HEK293T (cell line): ENCODE data around the gene LHX3.

Experiments used
- CTCF ChIA-PET: fragments of 350-600 bp; formaldehyde crosslinking; extraction: SDS; loops from one replicate; lab custom pipeline; 2021; ENCODE audit warnings: antibody characterized with exemption, inconsistent platforms; lab: Yijun Ruan, JAX
- POLR2A ChIA-PET: fragments of 350-600 bp; formaldehyde crosslinking; extraction: SDS; loops from one replicate; lab custom pipeline; 2020; ENCODE audit warnings: antibody characterized with exemption, inconsistent platforms; lab: Yijun Ruan, JAX
- DNase-seq: peaks from one replicate; pipeline ENCODE4 v3.0.0; 2012; ENCODE audit warnings: mixed read lengths; ENCODE audit errors: extremely low spot score
- ARNT ChIP-seq: fragments of 450-650 bp; IDR thresholded peaks from 2 replicates; pipeline ENCODE4 v1.6.1; 2017; ENCODE audit warnings: mild to moderate bottlenecking
- BHLHE40 ChIP-seq: fragments of 450-650 bp; IDR thresholded peaks from 2 replicates; pipeline ENCODE4 v1.6.1; 2016; ENCODE audit warnings: mild to moderate bottlenecking, moderate library complexity, borderline replicate concordance
- CTBP1 ChIP-seq: fragments of 450-650 bp; IDR thresholded peaks from 2 replicates; pipeline ENCODE4 v1.6.1; 2016; ENCODE audit warnings: borderline replicate concordance
- ELF4 ChIP-seq: fragments of 450-650 bp; IDR thresholded peaks from 2 replicates; pipeline ENCODE4 v1.6.1; 2017; ENCODE audit warnings: antibody characterized with exemption
- FOXA1 ChIP-seq: fragments of 450-650 bp; IDR thresholded peaks from 2 replicates; pipeline ENCODE4 v1.6.1; 2016; ENCODE audit warnings: mild to moderate bottlenecking
- FOXK2 ChIP-seq: fragments of 450-650 bp; IDR thresholded peaks from 2 replicates; pipeline ENCODE4 v1.6.1; 2016; ENCODE audit warnings: mild to moderate bottlenecking
- FOXM1 ChIP-seq: fragments of 450-650 bp; IDR thresholded peaks from 2 replicates; pipeline ENCODE4 v1.6.1; 2017; ENCODE audit warnings: mild to moderate bottlenecking, borderline replicate concordance
- HDGF ChIP-seq: fragments of 450-650 bp; IDR thresholded peaks from 2 replicates; pipeline ENCODE4 v1.6.1; 2017; ENCODE audit warnings: antibody characterized with exemption, borderline replicate concordance
- L3MBTL2 ChIP-seq: fragments of 450-650 bp; conservative IDR thresholded peaks from 2 replicates; pipeline ENCODE4 v1.6.1; 2016; ENCODE audit warnings: mild to moderate bottlenecking
- LEF1 ChIP-seq: fragments of 450-650 bp; IDR thresholded peaks from 2 replicates; pipeline ENCODE4 v1.6.1; 2017; ENCODE audit warnings: mild to moderate bottlenecking, borderline replicate concordance
- NFRKB ChIP-seq: fragments of 450-650 bp; IDR thresholded peaks from 2 replicates; pipeline ENCODE4 v1.6.1; 2016; ENCODE audit warnings: mild to moderate bottlenecking, moderate library complexity
- PKNOX1 ChIP-seq: fragments of 450-650 bp; IDR thresholded peaks from 2 replicates; pipeline ENCODE4 v1.6.1; 2016
- SP1 ChIP-seq: fragments of 450-650 bp; IDR thresholded peaks from 2 replicates; pipeline ENCODE4 v1.6.1; 2017
- SUZ12 ChIP-seq: fragments of 450-650 bp; IDR thresholded peaks from 2 replicates; pipeline ENCODE4 v1.6.1; 2016; ENCODE audit warnings: mild to moderate bottlenecking
- TARDBP ChIP-seq: fragments of 450-650 bp; IDR thresholded peaks from 2 replicates; pipeline ENCODE4 v1.6.1; 2016
- ZNF384 ChIP-seq: fragments of 450-650 bp; IDR thresholded peaks from 2 replicates; pipeline ENCODE4 v1.6.1; 2016

The LHX3 gene

DNA sequence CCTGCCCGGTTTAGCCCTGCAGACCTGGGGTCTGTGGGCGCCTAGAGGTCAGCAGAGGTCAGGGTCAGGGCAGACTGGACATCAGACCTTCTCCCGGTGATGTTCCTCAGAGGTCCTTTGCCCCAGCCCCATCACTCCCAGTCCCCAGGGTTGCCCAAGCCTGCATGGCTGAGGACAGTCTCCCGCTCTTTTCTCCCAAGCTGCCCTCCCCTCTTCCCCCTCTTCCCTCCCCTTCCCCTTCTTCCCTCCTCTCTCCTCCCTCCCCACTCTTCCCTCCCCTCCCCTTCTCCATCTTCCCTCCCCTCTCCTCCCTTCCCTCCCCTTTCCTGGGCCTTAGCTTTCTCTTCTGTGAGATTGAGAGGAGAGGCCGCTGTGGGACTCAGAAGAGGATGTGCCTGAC lies 10.4 kb downstream of the LHX3 start:
- ChIA-PET POLR2A (no interaction called here), CTCF (no interaction called here)
- no peak for DNase-seq
- TF ChIP-seq ELF4 (no peak), LEF1 (no peak), HDGF (no peak), FOXA1 (no peak), NFRKB (no peak), PKNOX1 (no peak), L3MBTL2 (no peak), SP1 (no peak), FOXK2 (no peak)

- POLR2A ChIA-PET, result no interaction called here
- TF ChIP-seq LEF1 (no peak), TARDBP (no peak), FOXM1 (no peak), ZNF384 (no peak), L3MBTL2 (no peak), BHLHE40 (no peak), PKNOX1 (no peak), FOXA1 (no peak), SP1 (no peak), ELF4 (no peak), HDGF (no peak), NFRKB (no peak), CTBP1 (no peak), ARNT (no peak), SUZ12 (no peak), FOXK2 (no peak)
- no peak for DNase-seq
- CTCF ChIA-PET, result no interaction called here
These were observed 11.0 kb downstream of the LHX3 start for GRCh38 chr9:136193891-136194279.

- ChIA-PET POLR2A (no interaction called here), CTCF (no interaction called here)
- no peak for DNase-seq
- TF ChIP-seq SP1 (no peak), SUZ12 (no peak), FOXA1 (no peak), L3MBTL2 (no peak), PKNOX1 (no peak), CTBP1 (no peak)
These were observed 11.6 kb downstream of the LHX3 start for GRCh38 chr9:136193127-136193890.

DNA sequence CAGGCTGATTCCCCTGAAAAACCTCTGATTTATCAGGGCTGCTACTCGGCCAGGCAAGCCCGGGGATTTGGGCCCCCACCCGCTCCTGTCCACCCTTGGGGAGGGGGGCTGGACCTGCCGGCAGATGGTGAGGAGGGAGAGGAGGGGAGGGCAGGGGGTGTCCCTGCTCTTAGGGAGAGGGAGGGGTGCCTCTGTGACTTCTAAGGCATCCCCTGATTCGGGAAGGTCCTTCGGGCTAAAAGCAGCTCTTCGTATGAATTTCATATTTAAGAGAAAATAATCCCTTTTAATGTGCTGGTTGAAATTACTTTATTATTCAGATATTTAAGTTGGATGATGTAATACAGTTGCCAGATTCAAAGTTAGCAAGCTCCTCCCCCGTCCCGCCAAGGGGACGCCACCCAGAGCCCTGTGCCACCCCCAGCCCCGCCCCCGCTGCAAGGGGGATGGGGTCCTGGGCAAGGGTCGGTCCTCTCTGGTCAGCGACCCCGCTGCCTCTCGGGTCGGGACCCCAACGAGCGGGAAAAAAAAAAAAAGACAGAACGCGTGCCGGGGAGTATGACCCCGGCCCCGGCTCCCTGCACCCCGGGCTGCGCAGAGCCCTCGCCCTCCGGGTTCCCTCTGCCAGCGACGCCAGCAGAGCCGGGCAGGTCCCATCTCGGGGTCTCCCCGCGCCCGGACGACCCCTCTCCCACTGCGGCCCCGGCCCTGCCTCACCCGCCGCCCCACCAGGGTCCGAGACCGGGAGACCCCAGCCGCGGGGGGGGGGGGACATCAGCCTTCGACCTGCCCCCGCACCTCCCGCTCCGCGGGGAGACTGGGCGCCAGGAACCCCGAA lies 12.4 kb downstream of the LHX3 start:
- ChIA-PET CTCF (no interaction called here), POLR2A (no interaction called here)
- no peak for TF ChIP-seq ELF4
- DNase-seq, result no peak

GRCh38 chr9:136191960-136192286 lies 13.0 kb downstream of the LHX3 start:
- no peak for DNase-seq
- TF ChIP-seq ELF4 (no peak), ARNT (no peak), FOXM1 (no peak), BHLHE40 (no peak), PKNOX1 (no peak), ZNF384 (no peak), HDGF (no peak), FOXK2 (no peak), FOXA1 (no peak), NFRKB (no peak), TARDBP (no peak), SUZ12 (no peak), L3MBTL2 (no peak), SP1 (no peak)
- CTCF ChIA-PET, result no interaction called here
- POLR2A ChIA-PET, result no interaction called here
